DOHH2 (cell line): Measurements from ENCODE around the gene SIGLEC7.

Experiments
- H3F3A ChIP-seq: fragments of 200-600 bp; sonication (generic), shearing (Covaris generic); 2 replicates; pipeline ENCODE4 v1.6.0; 2016; ENCODE audit warnings: antibody characterized with exemption, mild to moderate bottlenecking; ENCODE audit not compliant: control insufficient read depth, insufficient read depth
- H3K27ac ChIP-seq: fragments of 200-600 bp; sonication (generic); 2 replicates; pipeline ENCODE4 v1.5.1; 2014; ENCODE audit warnings: low read depth, mild to moderate bottlenecking, low read length, moderate library complexity
- H3K27me3 ChIP-seq: fragments of 200-600 bp; sonication (generic); 2 replicates; pipeline ENCODE4 v1.6.1; 2014; ENCODE audit warnings: mild to moderate bottlenecking, low read length, mixed read lengths; ENCODE audit not compliant: control insufficient read depth
- H3K36me3 ChIP-seq: fragments of 200-600 bp; sonication (generic); 2 replicates; pipeline ENCODE4 v1.6.1; 2014; ENCODE audit warnings: mild to moderate bottlenecking, low read length, moderate library complexity, mixed read lengths; ENCODE audit not compliant: control insufficient read depth
- H3K4me1 ChIP-seq: fragments of 200-600 bp; sonication (generic); 2 replicates; pipeline ENCODE4 v1.6.1; 2014; ENCODE audit warnings: mild to moderate bottlenecking, low read length, mixed read lengths; ENCODE audit not compliant: control insufficient read depth
- H3K4me2 ChIP-seq: fragments of 200-600 bp; sonication (generic); 2 replicates; pipeline ENCODE4 v1.6.0; 2014; ENCODE audit warnings: mild to moderate bottlenecking, low read length, moderate library complexity
- H3K4me3 ChIP-seq: fragments of 200-600 bp; sonication (generic); 2 replicates; pipeline ENCODE4 v1.5.1; 2014; ENCODE audit warnings: mild to moderate bottlenecking, low read length, mixed read lengths
- H3K79me2 ChIP-seq: fragments of 200-600 bp; sonication (generic); 2 replicates; pipeline ENCODE4 v1.6.1; 2014; ENCODE audit warnings: mild to moderate bottlenecking, low read length, mixed read lengths; ENCODE audit not compliant: control insufficient read depth
- H3K9me2 ChIP-seq: fragments of 200-600 bp; sonication (generic); replicated peaks from 2 replicates; pipeline ENCODE4 v1.6.1; 2014; ENCODE audit warnings: mild to moderate bottlenecking, low read length, mixed read lengths; ENCODE audit not compliant: control insufficient read depth
- H3K9me3 ChIP-seq: fragments of 200-600 bp; sonication (generic); 2 replicates; pipeline ENCODE4 v1.6.1; 2014; ENCODE audit warnings: antibody characterized with exemption, low read length, mixed read lengths; ENCODE audit not compliant: control insufficient read depth, insufficient read depth
- H4K20me1 ChIP-seq: fragments of 200-600 bp; sonication (generic); 2 replicates; pipeline ENCODE4 v1.6.0; 2014; ENCODE audit warnings: low read depth, mild to moderate bottlenecking, antibody characterized with exemption, low read length, moderate library complexity; ENCODE audit not compliant: control insufficient read depth, insufficient read depth
- EZH2phosphoT487 ChIP-seq: fragments of 200-600 bp; sonication (generic); IDR thresholded peaks from 2 replicates; pipeline ENCODE4 v1.6.1; 2017; ENCODE audit warnings: borderline replicate concordance, mild to moderate bottlenecking, antibody characterized with exemption, low read length, moderate library complexity, mixed read lengths
- TF ChIP-seq, protein P1 (sequence below): fragments of 200-600 bp; sonication (generic); IDR thresholded peaks from one replicate; pipeline ENCODE4 v1.5.1; 2014; ENCODE audit warnings: antibody characterized with exemption, mild to moderate bottlenecking, low read depth, low read length; ENCODE audit not compliant: poor library complexity, severe bottlenecking

SIGLEC7 gene

DNA sequence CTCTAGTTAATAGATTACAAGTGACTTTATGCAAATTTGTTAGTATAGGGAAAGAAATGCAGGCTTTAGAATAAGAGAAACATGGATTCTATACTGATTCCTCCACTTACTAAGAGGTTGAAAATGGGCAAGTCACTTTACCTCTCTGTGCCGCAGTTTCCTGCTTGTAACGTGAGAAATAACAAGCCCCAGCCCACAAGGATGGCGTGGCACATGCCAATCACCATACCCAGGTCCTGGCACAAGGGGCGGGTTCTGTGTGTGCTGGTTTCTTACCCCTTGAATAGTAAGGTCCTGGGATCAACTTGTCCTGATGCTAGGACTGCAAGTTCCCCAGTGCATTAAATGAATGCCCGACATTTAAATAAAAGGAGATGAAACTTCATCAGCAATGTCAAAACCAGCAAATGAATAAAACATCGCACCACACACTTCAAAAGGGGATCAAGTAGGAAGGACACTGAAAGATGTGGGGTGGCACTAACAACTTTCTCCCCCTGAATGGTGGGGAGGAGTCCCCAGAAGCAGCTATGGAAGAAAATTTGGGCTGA lies 25.3 kb upstream of the SIGLEC7 start:
- H3K9me2 ChIP-seq, result no peaks in the 10 kb centered on the region
- H3K79me2 ChIP-seq, result no peaks in the 10 kb centered on the region
- no peaks in the 10 kb centered on the region for H4K20me1 ChIP-seq
- H3K9me3 ChIP-seq, result no peaks in the 10 kb centered on the region
- H3K4me2 ChIP-seq, result no peak overlapping the region
- no peaks in the 10 kb centered on the region for H3F3A ChIP-seq
- no peak overlapping the region for H3K4me3 ChIP-seq
- TF ChIP-seq, protein P1, sequence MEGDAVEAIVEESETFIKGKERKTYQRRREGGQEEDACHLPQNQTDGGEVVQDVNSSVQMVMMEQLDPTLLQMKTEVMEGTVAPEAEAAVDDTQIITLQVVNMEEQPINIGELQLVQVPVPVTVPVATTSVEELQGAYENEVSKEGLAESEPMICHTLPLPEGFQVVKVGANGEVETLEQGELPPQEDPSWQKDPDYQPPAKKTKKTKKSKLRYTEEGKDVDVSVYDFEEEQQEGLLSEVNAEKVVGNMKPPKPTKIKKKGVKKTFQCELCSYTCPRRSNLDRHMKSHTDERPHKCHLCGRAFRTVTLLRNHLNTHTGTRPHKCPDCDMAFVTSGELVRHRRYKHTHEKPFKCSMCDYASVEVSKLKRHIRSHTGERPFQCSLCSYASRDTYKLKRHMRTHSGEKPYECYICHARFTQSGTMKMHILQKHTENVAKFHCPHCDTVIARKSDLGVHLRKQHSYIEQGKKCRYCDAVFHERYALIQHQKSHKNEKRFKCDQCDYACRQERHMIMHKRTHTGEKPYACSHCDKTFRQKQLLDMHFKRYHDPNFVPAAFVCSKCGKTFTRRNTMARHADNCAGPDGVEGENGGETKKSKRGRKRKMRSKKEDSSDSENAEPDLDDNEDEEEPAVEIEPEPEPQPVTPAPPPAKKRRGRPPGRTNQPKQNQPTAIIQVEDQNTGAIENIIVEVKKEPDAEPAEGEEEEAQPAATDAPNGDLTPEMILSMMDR, result no peak
- no peak for TF ChIP-seq EZH2phosphoT487
- H3K36me3 ChIP-seq, result no peaks in the 10 kb centered on the region
- H3K27ac ChIP-seq, result no peak overlapping the region
- peaks cover 10% of the 10 kb centered on the region for H3K4me1 ChIP-seq
- peaks cover 14% of the 10 kb centered on the region for H3K27me3 ChIP-seq

DNA sequence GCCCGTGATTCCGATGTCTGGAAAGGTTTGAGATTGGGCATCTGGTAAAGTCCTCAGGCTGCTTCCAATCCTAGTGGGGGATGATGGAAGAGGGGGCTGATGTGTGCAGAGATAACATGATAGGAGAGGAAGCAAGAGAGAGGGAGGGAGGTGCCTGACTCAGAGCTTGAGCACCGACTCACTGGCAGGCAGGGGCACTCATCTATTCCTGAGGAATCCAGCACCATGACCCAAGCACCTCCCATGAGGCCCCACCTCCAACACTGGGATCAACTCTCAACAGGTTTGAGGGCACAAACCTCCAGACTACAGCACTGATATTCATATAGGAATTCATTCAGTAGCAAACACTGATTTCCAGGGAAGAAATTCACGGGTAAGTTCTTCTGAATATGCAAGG lies 23.0 kb upstream of the SIGLEC7 start:
- Histone ChIP-seq H3K4me3 (no peak overlapping the region), H3K36me3 (no peaks in the 10 kb centered on the region), H3K9me3 (no peaks in the 10 kb centered on the region), H3K27me3 (peaks cover 7% of the 10 kb centered on the region; the same call in 1 of the 2 replicates), H3F3A (no peaks in the 10 kb centered on the region; the same call in 1 of the 2 replicates), H3K9me2 (no peaks in the 10 kb centered on the region), H3K4me2 (no peak overlapping the region), H3K79me2 (no peaks in the 10 kb centered on the region), H4K20me1 (no peaks in the 10 kb centered on the region), H3K4me1 (peaks cover 24% of the 10 kb centered on the region), H3K27ac (no peak overlapping the region)
- TF ChIP-seq, protein P1, result no peak
- TF ChIP-seq EZH2phosphoT487, result no peak

DNA sequence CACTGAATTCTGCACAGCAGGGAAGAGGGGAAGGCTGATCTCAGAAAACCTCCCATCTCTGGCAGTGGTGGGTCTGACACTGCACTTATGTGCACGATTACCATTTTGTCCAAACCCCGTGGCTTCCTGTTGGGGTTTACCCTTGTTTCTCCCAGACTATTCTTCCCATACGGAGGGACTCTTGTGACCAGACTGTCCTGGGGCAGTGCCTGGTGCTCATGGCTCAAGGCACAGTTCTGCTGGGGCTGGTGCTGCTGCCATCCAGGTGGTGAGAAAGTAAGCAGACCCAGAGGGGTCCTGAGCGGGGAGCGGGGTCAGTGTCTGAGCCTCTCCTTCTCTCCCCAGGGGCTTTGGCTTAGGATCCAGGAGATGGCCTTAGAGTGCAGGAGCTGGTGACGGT lies 22.5 kb upstream of the SIGLEC7 start:
- Histone ChIP-seq H3K27me3 (peaks cover 5% of the 10 kb centered on the region; the same call in 1 of the 2 replicates), H3K27ac (no peak overlapping the region), H3K4me2 (no peak overlapping the region), H3F3A (no peaks in the 10 kb centered on the region; the same call in 1 of the 2 replicates), H3K9me3 (no peaks in the 10 kb centered on the region), H3K4me3 (no peak overlapping the region), H3K79me2 (no peaks in the 10 kb centered on the region), H3K9me2 (no peaks in the 10 kb centered on the region), H4K20me1 (no peaks in the 10 kb centered on the region), H3K4me1 (peaks cover 29% of the 10 kb centered on the region), H3K36me3 (no peaks in the 10 kb centered on the region)
- TF ChIP-seq EZH2phosphoT487, result no peak
- TF ChIP-seq, protein P1, result no peak
